CD4-positive, alpha-beta T cell treated with Interleukin-21 for 1 hour (primary cell): Measurements from ENCODE around the gene OBI1.
A peak's percentile ranks its signal among the peaks of the same experiment; 100 is the strongest.

ENCODE experiments used
- DNase-seq: peaks from one replicate; pipeline ENCODE4 v3.0.0-alpha.2; 2020

Gene OBI1, protein sequence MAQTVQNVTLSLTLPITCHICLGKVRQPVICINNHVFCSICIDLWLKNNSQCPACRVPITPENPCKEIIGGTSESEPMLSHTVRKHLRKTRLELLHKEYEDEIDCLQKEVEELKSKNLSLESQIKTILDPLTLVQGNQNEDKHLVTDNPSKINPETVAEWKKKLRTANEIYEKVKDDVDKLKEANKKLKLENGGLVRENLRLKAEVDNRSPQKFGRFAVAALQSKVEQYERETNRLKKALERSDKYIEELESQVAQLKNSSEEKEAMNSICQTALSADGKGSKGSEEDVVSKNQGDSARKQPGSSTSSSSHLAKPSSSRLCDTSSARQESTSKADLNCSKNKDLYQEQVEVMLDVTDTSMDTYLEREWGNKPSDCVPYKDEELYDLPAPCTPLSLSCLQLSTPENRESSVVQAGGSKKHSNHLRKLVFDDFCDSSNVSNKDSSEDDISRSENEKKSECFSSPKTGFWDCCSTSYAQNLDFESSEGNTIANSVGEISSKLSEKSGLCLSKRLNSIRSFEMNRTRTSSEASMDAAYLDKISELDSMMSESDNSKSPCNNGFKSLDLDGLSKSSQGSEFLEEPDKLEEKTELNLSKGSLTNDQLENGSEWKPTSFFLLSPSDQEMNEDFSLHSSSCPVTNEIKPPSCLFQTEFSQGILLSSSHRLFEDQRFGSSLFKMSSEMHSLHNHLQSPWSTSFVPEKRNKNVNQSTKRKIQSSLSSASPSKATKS

GRCh38 chr13:78658630-78659449 lies at the start of gene OBI1:
TSS of gene OBI1 (minus strand) at chr13:78659155. CDS start at chr13:78659120, 35 bp downstream.
- peak; percentile 91 for DNase-seq

GRCh38 chr13:78701383-78701782 lies 42.4 kb upstream of the OBI1 start:
- no peak for DNase-seq

DNA sequence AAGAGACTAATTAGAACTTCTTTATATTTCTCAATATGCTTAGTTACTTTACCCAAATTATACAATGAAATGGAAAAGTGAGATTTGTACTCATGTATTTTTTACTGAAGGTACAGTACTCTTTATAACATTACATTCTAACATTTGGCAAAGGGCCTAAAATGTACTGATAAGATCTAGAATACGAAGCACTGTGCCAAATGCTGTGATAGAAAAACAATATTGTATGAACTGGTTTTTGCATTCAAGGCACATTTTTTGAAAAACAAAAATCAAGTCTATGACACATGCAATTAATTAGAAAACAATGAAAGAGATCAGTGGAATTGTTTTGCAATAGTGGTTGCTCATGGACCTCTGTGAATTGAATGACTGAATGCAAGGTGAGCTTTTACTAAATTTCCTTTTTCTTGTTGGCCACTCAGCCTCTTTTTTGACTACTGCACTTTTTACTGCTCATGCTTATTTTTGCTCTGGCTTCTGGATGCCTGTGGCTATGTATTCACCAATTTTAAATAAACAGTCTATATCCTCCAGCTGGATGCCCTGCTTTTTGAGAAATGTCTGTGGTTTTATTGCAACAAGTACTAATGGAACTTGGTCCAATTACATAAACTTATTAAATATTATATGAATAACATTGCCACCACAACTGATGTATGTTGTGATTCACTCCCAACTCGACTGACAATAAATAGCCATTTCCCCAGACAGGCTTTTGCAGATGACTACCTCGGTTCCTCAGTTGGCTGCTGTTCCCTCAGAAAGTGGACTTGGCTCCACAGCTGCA lies 41.4 kb upstream of the OBI1 start:
- DNase-seq, result no peak

DNA sequence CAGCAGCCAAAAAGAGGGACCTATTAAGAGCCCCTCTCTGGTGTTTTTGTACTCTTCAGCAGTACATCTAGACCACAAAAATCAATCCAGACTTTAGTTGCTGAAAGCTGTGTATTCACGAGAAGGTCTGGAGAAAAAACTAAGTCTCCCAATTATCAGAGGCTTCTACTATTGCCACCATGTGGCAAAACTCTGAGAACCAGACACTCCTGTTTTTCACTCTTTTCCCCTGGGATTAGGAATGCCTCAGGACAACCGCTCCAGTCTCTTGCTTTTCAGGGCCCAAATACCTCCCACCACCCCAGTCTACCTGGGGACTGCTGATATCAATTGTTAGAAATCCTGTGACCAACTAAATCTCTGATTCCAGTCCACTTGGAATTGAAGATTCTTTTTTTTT lies 30.1 kb upstream of the OBI1 start:
- DNase-seq, result no peak

DNA sequence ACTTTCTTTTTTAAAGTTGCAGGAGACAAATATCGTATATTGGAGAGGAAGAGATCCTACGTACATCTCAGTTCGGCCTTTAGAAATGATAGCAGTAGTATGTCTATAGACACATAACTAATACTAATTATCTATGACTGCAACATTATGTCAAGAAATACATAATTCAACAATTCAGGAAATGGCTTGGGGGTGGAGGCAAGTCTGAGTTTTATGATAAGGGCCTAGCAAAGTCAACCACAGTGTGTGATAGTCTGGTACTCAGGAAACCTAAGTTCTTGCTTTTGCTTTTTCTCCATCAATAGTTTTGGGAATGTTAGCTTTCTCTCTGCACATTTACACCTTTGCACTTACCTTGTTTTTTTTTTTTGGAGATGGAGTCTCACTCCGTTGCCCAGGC lies 27.5 kb upstream of the OBI1 start:
- DNase-seq, result no peak

- DNase-seq, result no peak
These were observed 21.8 kb upstream of the OBI1 start for GRCh38 chr13:78680576-78681350.

DNA sequence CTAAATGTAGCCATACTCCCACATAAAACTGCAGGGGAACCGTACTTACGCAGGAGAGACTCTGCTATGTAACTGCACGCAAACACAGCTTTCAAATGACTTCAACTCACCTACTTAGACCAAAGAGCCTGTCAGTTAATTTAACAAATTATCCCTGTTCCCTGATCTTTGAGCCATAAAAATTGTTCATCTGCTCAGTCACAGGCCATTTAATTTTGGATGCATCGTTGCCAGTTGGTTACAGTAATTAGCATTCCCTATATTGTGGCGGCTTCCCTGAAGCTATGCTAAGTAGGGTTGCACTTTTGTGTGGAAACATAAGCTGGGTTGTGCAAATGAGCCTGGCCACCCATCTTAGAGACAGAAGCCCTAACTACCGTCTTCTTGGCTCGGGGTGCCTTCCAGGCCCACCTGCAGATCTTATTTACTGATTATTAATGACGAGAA lies 21.2 kb upstream of the OBI1 start:
- no peak for DNase-seq

GRCh38 chr13:78679329-78679728 lies 20.4 kb upstream of the OBI1 start:
- DNase-seq, result no peak

GRCh38 chr13:78675112-78675511 lies 16.2 kb upstream of the OBI1 start:
- DNase-seq, result no peak

- no peak for DNase-seq
These were observed 15.7 kb upstream of the OBI1 start for GRCh38 chr13:78674638-78675037.

- DNase-seq, result no peak
These were observed 3.5 kb upstream of the OBI1 start for GRCh38 chr13:78662467-78662866.

DNA sequence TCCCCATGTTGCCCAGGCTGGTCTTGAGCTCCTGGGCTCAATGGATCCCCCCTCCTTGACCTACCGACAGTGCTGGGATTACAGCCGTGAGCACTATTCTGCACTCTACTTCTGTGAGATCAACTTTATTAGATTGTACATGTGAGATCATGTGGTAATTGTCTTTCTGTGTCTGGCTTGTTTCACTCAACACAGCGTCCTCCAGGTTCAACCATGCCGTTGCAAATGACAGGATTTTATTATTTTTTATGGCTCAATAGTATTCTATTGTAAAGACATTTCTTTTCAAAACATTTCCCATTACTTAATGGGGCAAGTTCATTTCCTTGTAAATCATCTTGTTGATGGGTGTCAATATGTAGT lies 1.5 kb upstream of the OBI1 start:
- DNase-seq, result no peak

DNA sequence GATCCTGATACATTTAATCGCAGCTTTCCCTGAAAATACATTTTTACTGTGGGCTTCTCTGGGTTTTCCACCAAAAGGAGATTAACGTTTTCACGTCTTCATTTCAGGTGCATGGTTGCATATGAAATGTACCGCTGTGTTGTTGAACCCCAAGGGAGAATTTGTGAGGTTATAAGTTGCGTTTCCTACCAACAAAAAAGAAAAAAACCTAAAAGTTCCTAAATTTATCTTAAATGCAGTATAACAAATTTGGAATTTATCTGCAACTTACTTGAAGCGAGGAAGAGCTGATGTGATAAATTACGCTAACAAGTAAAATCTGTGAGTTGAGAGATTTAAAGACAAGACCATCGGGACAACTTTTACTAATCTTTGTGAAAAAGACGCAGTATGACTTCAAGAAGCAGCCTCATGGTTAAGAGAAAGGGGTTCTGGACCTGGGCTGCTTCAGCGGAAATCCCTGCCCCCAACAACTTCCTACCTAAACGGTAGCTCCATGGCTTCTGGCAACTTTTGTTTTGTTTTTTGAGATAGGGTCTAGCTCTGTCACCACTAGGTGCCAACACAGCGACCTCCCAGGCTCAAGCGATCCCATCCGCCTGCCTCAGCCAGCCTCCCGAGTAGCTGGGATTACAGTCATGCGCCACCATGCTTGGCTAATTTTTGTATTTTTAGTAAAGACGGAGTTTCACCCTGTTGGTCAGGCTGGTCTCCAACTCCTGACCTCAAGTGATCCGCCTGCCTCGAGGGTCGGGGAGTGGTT lies 958 bp upstream of the OBI1 start:
- DNase-seq, result peak; percentile 17

GRCh38 chr13:78659450-78659730 lies 435 bp upstream of the OBI1 start:
- DNase-seq, result no peak

GRCh38 chr13:78657699-78658629 lies 991 bp downstream of the OBI1 start:
- no peak for DNase-seq

DNA sequence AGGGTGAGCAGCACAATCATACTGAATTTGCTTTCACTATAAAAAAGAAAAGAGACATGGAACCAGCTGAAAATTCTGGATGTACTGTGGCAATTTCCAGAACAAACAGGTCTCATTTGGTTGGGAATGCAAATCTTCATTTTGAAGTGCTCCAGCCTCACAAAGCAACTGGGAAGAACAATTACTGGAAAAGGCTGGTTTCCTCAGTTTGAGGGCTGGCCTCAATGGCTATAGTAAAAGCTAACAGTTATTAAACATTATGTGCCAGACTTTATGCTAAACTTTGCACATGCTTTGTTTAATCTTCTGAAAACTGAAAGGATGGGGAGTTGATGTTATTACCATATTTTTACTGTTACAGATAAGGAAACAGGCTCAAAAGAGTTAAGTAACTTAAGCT lies 3.0 kb downstream of the OBI1 start:
- DNase-seq, result no peak

DNA sequence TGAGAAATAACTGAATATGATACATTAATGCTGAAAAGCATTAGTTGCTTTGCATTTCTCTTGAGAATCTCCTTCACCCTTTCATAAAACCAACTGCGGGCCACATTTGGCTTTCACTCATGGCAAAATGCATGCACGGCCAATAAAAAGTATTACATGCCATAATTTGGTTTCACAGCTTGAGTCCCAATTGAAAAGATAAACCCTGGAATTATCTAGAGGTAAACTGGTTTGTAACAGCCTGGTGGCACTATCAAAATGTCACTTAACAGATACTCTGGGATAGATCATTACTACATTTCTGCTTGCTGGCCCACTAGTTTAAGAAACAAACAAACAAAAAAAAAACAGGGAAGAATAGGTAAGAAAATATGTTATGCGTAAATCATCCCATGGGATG lies 3.9 kb downstream of the OBI1 start:
- no peak for DNase-seq

GRCh38 chr13:78652651-78653050 lies 6.3 kb downstream of the OBI1 start:
- no peak for DNase-seq

GRCh38 chr13:78650717-78651083 lies 8.3 kb downstream of the OBI1 start:
- no peak for DNase-seq
